Esophagus muscularis mucosa (tissue), 4 donors: ENCODE data around the gene EHD1.

Experiments used
- CTCF ChIP-seq, 3 experiments: fragments of 200-600 bp in 2 of 3; fragments of 450-650 bp in 1 of 3; sonication (generic) in 2 of 3; IDR thresholded peaks; one replicate each; pipeline ENCODE4 v1.5.1; 2017 to 2019; ENCODE audit warnings: antibody characterized with exemption in 3 of 3, mild to moderate bottlenecking in 2 of 3, moderate library complexity in 1 of 3
- EP300 ChIP-seq: sonication (generic); formaldehyde crosslinking; IDR thresholded peaks from one replicate; pipeline ENCODE4 v1.6.1; 2017; ENCODE audit warnings: antibody characterized with exemption
- POLR2AphosphoS5 ChIP-seq, 2 donors: sonication (generic); formaldehyde crosslinking; IDR thresholded peaks; one replicate each; pipeline ENCODE4 v1.6.1; 2017; ENCODE audit warnings: antibody characterized with exemption in 2 of 2

GRCh38 chr11:64898076-64898445 lies 19.6 kb upstream of the EHD1 start:
- TF ChIP-seq CTCF (IDR thresholded peaks at IDR 0.05) (no peak), POLR2AphosphoS5 (IDR thresholded peaks at IDR 0.05) (no peak), EP300 (no peak)
